Tibial nerve (tissue), 3 donors: ENCODE data around the gene DGKQ.

Experiments used
- CTCF ChIP-seq, 5 experiments: fragments of 200-600 bp in 3 of 5; fragments of 450-650 bp in 2 of 5; sonication (generic) in 3 of 5; IDR thresholded peaks; one replicate each; pipeline ENCODE4 v1.5.1; 2016 to 2019; ENCODE audit warnings: antibody characterized with exemption in 5 of 5, mild to moderate bottlenecking in 3 of 5, moderate library complexity in 2 of 5
- POLR2A ChIP-seq, 2 donors: fragments of 450-650 bp; IDR thresholded peaks; one replicate each; pipeline ENCODE4 v1.6.1; 2017; ENCODE audit warnings: antibody characterized with exemption in 2 of 2, mild to moderate bottlenecking in 2 of 2, moderate library complexity in 2 of 2

DNA sequence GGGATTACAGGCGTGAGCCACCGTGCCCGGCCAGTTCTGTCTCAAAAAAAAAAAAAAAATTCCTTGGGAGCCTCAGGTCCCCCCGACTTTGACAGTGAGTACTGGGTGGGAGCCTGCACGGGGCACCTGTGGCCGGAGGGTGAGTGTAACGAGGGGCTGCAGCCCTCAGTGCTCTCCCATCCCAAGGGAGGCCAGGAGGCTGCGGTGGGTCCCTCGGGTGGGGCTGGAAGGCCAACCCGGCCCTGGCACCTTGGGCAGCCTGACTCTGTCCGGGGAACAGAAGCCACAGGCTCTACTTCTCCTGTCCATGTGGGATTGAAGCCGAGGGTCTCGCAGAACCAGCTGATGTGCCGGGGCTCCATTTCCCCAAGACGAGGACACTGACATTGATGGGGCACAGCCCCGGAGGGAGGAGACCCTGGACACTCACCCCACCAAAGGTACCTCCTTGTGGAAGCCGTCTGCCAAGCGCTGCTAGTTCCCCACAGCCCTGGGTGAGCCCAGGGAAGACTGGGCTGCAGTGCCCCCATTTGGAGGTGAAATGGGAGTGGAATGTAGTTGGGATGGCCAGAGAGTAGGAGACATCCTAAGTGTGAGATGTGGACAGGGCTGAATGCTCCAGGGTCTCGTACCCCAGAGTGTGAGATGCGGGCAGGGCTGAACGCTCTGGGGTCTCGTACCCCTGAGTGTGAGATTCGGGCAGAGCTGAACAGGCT lies 22.1 kb upstream of the DGKQ start:
- TF ChIP-seq CTCF (IDR thresholded peaks at IDR 0.05) (no peak), POLR2A (IDR thresholded peaks at IDR 0.05) (no peak)
